Caco-2 (cell line): ENCODE results near the gene EMILIN1. TPM values are rescaled to one million over a fixed set of nuclear protein-coding genes. Genes with fewer than 3 reads are reported as not detected.

Experiments
- BruUV-seq: library from RNA; stranded (reverse); fragments of 400-500 nt; replicated peaks from 2 replicates; lab custom pipeline; 2021; lab: Mats Ljungman, UMichigan
- CTCF ChIA-PET: fragments of 300-600 bp; sonication (Branson Sonifier 250); formaldehyde crosslinking; loops from one replicate; lab custom pipeline; 2022; ENCODE audit warnings: antibody characterized with exemption; lab: Charles Lee
- POLR2A ChIA-PET: fragments of 300-600 bp; sonication (Branson Sonifier 250); formaldehyde crosslinking; loops from one replicate; lab custom pipeline; 2022; ENCODE audit warnings: antibody characterized with exemption; lab: Charles Lee
- DNase-seq, 2 experiments: peaks; one replicate each; pipeline versions ENCODE4 v3.0.0 to v3.0.0-alpha.2; 2020 to 2022
- H3K27me3 ChIP-seq: replicated peaks from 2 replicates; pipeline ENCODE4 v1.6.0; 2011; ENCODE audit warnings: low read length; ENCODE audit not compliant: control insufficient read depth, insufficient read depth
- H3K36me3 ChIP-seq: 2 replicates; pipeline ENCODE4 v1.5.1; 2011; ENCODE audit warnings: low read length; ENCODE audit not compliant: control insufficient read depth, insufficient read depth
- H3K4me1 ChIP-seq: fragments of 250-450 bp; sonication (Bioruptor Pico); 2 replicates; pipeline ENCODE4 v1.5.1; 2020; ENCODE audit warnings: mild to moderate bottlenecking
- H3K4me3 ChIP-seq: 2 replicates; pipeline ENCODE4 v1.5.1; 2011; ENCODE audit warnings: low read depth, mild to moderate bottlenecking, control low read depth, low read length
- H3K9me3 ChIP-seq: fragments of 250-450 bp; sonication (Bioruptor Pico); 2 replicates; pipeline ENCODE4 v1.5.1; 2020; ENCODE audit warnings: mild to moderate bottlenecking, moderate library complexity
- H3K27ac Mint-ChIP-seq: one replicate; pipeline ENCODE4 v1.8.0; 2022; ENCODE audit warnings: mixed read lengths; ENCODE audit not compliant: unreplicated experiment
- H3K27me3 Mint-ChIP-seq: one replicate; pipeline ENCODE4 v1.8.0; 2022; ENCODE audit warnings: mixed read lengths; ENCODE audit not compliant: insufficient read depth, unreplicated experiment
- H3K36me3 Mint-ChIP-seq: one replicate; pipeline ENCODE4 v1.8.0; 2022; ENCODE audit warnings: mild to moderate bottlenecking, mixed read lengths; ENCODE audit not compliant: insufficient read depth, unreplicated experiment
- H3K4me1 Mint-ChIP-seq: one replicate; pipeline ENCODE4 v1.8.0; 2022; ENCODE audit warnings: low read depth, mixed read lengths; ENCODE audit not compliant: unreplicated experiment
- H3K4me3 Mint-ChIP-seq: one replicate; pipeline ENCODE4 v1.8.0; 2022; ENCODE audit warnings: mild to moderate bottlenecking, moderate library complexity, mixed read lengths; ENCODE audit not compliant: unreplicated experiment
- H3K9me3 Mint-ChIP-seq: one replicate; pipeline ENCODE4 v1.8.0; 2022; ENCODE audit warnings: mixed read lengths; ENCODE audit not compliant: unreplicated experiment
- CTCF ChIP-seq, 2 experiments: fragments of 200-600 bp in 1 of 2; IDR thresholded peaks; 1 replicate in 1 of 2; 2 replicates in 1 of 2; pipeline versions ENCODE4 v1.5.1 to v1.8.0; 2011 to 2022; ENCODE audit warnings: antibody characterized with exemption in 1 of 2, control low read depth in 1 of 2, inconsistent platforms in 1 of 2, low read depth in 1 of 2, low read length in 1 of 2, mild to moderate bottlenecking in 1 of 2, moderate library complexity in 1 of 2; ENCODE audit not compliant: insufficient read depth in 1 of 2, severe bottlenecking in 1 of 2, unreplicated experiment in 1 of 2
- intact Hi-C: fragments of 100-400 bp; cut with micrococcal nuclease; formaldehyde crosslinking; loops from one replicate; pipeline ENCODE4 v1.10.0; 2022; ENCODE audit not compliant: unreplicated experiment
- total RNA-seq: library from RNA; stranded (reverse); gene quantifications from 2 replicates; pipeline ENCODE4 v1.2.3, GENCODE V29; 2022

EMILIN1 gene
- total RNA-seq, 1 experiment from 2014 or later, result 0.43 TPM

DNA sequence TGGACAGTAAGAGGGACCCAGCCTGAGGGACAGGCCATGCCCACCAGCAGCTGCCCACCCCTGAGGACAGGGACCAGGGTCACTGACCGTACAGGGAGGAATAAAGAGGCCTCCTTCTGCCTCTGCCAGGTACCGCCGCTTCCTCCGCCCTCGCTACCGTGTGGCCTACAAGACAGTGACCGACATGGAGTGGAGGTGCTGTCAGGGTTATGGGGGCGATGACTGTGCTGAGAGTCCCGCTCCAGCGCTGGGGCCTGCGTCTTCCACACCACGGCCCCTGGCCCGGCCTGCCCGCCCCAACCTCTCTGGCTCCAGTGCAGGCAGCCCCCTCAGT lies 2.2 kb downstream of the EMILIN1 start:
- no peak for DNase-seq
- POLR2A ChIA-PET, result interaction anchor here (0.5 to 1.0 kb wide), 2 partner anchors 9 to 265 kb away, joined by 3 to 7 read pairs; partner anchors contain the start of gene OST4
- H3K9me3 Mint-ChIP-seq, result no peaks in the 10 kb centered on the region
- peaks cover 12% of the 10 kb centered on the region for H3K27me3 Mint-ChIP-seq
- Histone ChIP-seq H3K4me3 (no peak overlapping the region), H3K36me3 (no peaks in the 10 kb centered on the region), H3K27me3 (no peaks in the 10 kb centered on the region), H3K9me3 (no peaks in the 10 kb centered on the region), H3K4me1 (peaks cover 7% of the 10 kb centered on the region)
- H3K4me1 Mint-ChIP-seq, result peaks cover 15% of the 10 kb centered on the region
- H3K27ac Mint-ChIP-seq, result no peak overlapping the region
- no TSS peak for BruUV-seq
- intact Hi-C loops, result loop anchor here (2.0 kb wide), 2 partner anchors 48 to 60 kb away; partner anchors contain the start of gene TMEM214
- CTCF ChIA-PET, result interaction anchor here (0.6 to 2.1 kb wide), 11 partner anchors 9 to 130 kb away, joined by 3 to 19 read pairs (median 5); partner anchors contain the start of genes ABHD1, AGBL5 and OST4
- peak overlapping the region; percentile 70 for H3K4me3 Mint-ChIP-seq
- peaks cover 6% of the 10 kb centered on the region for H3K36me3 Mint-ChIP-seq
- no peak for TF ChIP-seq CTCF (IDR thresholded peaks at IDR 0.05; ENCODE audit: insufficient read depth in 1 of 2, low read depth in 1 of 2, low read length in 1 of 2, severe bottlenecking in 1 of 2, unreplicated experiment in 1 of 2)

DNA sequence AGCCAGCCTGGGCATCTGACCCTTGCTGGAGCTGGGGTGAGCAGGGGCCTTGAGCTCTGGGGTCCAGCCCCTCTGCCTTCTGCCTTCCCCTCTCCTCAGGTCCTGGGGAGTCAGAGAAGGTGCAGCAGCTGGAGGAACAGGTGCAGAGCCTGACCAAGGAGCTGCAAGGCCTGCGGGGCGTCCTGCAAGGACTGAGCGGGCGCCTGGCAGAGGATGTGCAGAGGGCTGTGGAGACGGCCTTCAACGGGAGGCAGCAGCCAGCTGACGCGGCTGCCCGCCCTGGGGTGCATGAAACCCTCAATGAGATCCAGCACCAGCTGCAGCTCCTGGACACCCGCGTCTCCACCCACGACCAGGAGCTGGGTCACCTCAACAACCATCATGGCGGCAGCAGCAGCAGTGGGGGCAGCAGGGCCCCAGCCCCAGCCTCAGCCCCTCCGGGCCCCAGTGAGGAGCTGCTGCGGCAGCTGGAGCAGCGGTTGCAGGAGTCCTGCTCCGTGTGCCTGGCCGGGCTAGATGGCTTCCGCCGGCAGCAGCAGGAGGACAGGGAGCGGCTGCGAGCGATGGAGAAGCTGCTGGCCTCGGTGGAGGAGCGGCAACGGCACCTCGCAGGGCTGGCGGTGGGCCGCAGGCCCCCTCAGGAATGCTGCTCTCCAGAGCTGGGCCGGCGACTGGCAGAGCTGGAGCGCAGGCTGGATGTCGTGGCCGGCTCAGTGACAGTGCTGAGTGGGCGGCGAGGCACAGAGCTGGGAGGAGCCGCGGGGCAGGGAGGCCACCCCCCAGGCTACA lies 3.8 kb downstream of the EMILIN1 start:
- no peak overlapping the region for H3K4me3 ChIP-seq
- CTCF ChIA-PET, result interaction anchor here (0.9 to 2.1 kb wide), 5 partner anchors 10 to 109 kb away, joined by 3 to 19 read pairs (median 5); partner anchors contain the start of genes OST4 and TMEM214
- intact Hi-C loops, result loop anchor here (1.0 to 2.0 kb wide), 4 partner anchors 11 to 61 kb away; partner anchors contain the start of genes OST4 and TMEM214

More for the DNA sequence above, 3.8 kb downstream of the EMILIN1 start:
- Histone ChIP-seq H3K9me3 (no peaks in the 10 kb centered on the region), H3K36me3 (no peaks in the 10 kb centered on the region), H3K27me3 (no peaks in the 10 kb centered on the region), H3K4me1 (peaks cover 7% of the 10 kb centered on the region)
- H3K4me3 Mint-ChIP-seq, result no peak overlapping the region
- TF ChIP-seq CTCF (IDR thresholded peaks at IDR 0.05; ENCODE audit: insufficient read depth in 1 of 2, low read depth in 1 of 2, low read length in 1 of 2, severe bottlenecking in 1 of 2, unreplicated experiment in 1 of 2), result no peak
- no peaks in the 10 kb centered on the region for H3K9me3 Mint-ChIP-seq
- H3K27me3 Mint-ChIP-seq, result peaks cover 6% of the 10 kb centered on the region
- peaks cover 18% of the 10 kb centered on the region for H3K4me1 Mint-ChIP-seq
- no peak overlapping the region for H3K27ac Mint-ChIP-seq
- H3K36me3 Mint-ChIP-seq, result peaks cover 6% of the 10 kb centered on the region
- DNase-seq, result no peak
- POLR2A ChIA-PET, result no interaction called here
- BruUV-seq, result no TSS peak
